ENCODE measurements around the gene NCK2. TPM values are rescaled to one million over a fixed set of nuclear protein-coding genes. Genes with fewer than 3 reads are reported as not detected.

The NCK2 gene
- total and polyA plus RNA-seq, 2 of the 4 experiments (the other 2 are of a cell fraction) = 15.8 to 22.2 TPM

GRCh38 chr2:105827351-105828096 is 82.8 kb downstream of the NCK2 start:
- H2AK9ac ChIP-seq (replicated peaks; ENCODE audit: low read depth, low read length, poor library complexity) = no peak overlapping the region
- in situ Hi-C loops (cut with MboI; ENCODE audit: low sequenced_read_pairs) = no loop called here
- H4K8ac ChIP-seq (ENCODE audit: low read depth in 2 of 2, low read length in 2 of 2) = no peak overlapping the region
- intact Hi-C loops (cut with micrococcal nuclease) = no loop called here
- H3K36me3 ChIP-seq (ENCODE audit: control insufficient read depth, insufficient read depth, low read length) = no peaks in the 10 kb centered on the region
- H2BK15ac ChIP-seq (ENCODE audit: low read depth, low read length) = no peak overlapping the region
- H3K27me3 ChIP-seq (ENCODE audit: control insufficient read depth, insufficient read depth, low read length) = no peaks in the 10 kb centered on the region
- no peak overlapping the region for H3K56ac ChIP-seq (ENCODE audit: extremely low read depth, insufficient read depth, low read length)
- H3K23ac ChIP-seq (ENCODE audit: low read depth, low read length) = no peak overlapping the region
- no peak overlapping the region for H3K18ac ChIP-seq (ENCODE audit: low read depth, low read length)
- H2BK5ac ChIP-seq (ENCODE audit: low read depth, low read length, poor library complexity, severe bottlenecking) = no peak overlapping the region
- no peak overlapping the region for H2AK5ac ChIP-seq (ENCODE audit: low read depth, low read length)
- POLR2A ChIA-PET (ENCODE audit: unreplicated experiment) = no interaction called here
- no peak overlapping the region for H3K4ac ChIP-seq (ENCODE audit: low read depth, low read length)
- H2BK20ac ChIP-seq (ENCODE audit: low read depth, low read length) = no peak overlapping the region
- no peaks in the 10 kb centered on the region; the same call in 1 of the 2 replicates for H3K4me1 ChIP-seq (ENCODE audit: control insufficient read depth, insufficient read depth, low read length)
- no peak overlapping the region for H3K14ac ChIP-seq (replicated peaks; ENCODE audit: low read depth, low read length)
- peaks cover 29 to 52% of the 10 kb centered on the region in 2 experiments for H3K79me1 ChIP-seq (ENCODE audit: low read depth in 1 of 2, low read length in 2 of 2)
- TF ChIP-seq CEBPB (IDR thresholded peaks at IDR 0.05; ENCODE audit: low read depth, low read length) (peak; percentile 49), MAFK (IDR thresholded peaks at IDR 0.05; ENCODE audit: low read depth, low read length) (no peak), CHD1 (IDR thresholded peaks at IDR 0.05; ENCODE audit: low read depth, low read length) (no peak)
- BruUV-seq (replicated peaks) = no TSS peak
- peaks cover 12% of the 10 kb centered on the region for H4K20me1 ChIP-seq (ENCODE audit: insufficient read depth, low read length)
- WGBS, 2 experiments (ENCODE audit: extremely low coverage in 2 of 2, insufficient read length in 1 of 2) = no CpG with 5 or more reads among the region's 1 CpG
- peaks cover 9% of the 10 kb centered on the region for H3K9me1 ChIP-seq (ENCODE audit: insufficient read depth, low read length)
- H3K27ac ChIP-seq (ENCODE audit: insufficient read depth, low read length) = no peak overlapping the region
- dilution Hi-C loops (cut with HindIII; ENCODE audit: low sequenced_read_pairs, unreplicated experiment) = no loop called here
- DNase-seq (no peak), ATAC-seq (ENCODE audit: low read depth) (no peak)
- no peak overlapping the region for H3K4me2 ChIP-seq (ENCODE audit: low read depth, low read length)
- H4K91ac ChIP-seq (ENCODE audit: insufficient read depth, low read depth, low read length) = no peak overlapping the region
- no peak overlapping the region for H2BK120ac ChIP-seq (ENCODE audit: low read depth, low read length)
- H4K5ac ChIP-seq (ENCODE audit: low read depth, low read length) = no peak overlapping the region
- no peak overlapping the region for H3K4me3 ChIP-seq (ENCODE audit: insufficient read depth, low read depth, low read length)
- H2AFZ ChIP-seq (replicated peaks; ENCODE audit: low read length, poor library complexity) = no peak overlapping the region
- H3K9me3 ChIP-seq (ENCODE audit: control insufficient read depth, insufficient read depth, low read length) = no peaks in the 10 kb centered on the region; the same call in none of the 2 replicates
- no peak overlapping the region for H3K9ac ChIP-seq (ENCODE audit: low read depth, low read length)
- CTCF ChIA-PET = no interaction called here

Measured in IMR-90 (cell line).